ENCODE data around the gene PARD3B.

DNA sequence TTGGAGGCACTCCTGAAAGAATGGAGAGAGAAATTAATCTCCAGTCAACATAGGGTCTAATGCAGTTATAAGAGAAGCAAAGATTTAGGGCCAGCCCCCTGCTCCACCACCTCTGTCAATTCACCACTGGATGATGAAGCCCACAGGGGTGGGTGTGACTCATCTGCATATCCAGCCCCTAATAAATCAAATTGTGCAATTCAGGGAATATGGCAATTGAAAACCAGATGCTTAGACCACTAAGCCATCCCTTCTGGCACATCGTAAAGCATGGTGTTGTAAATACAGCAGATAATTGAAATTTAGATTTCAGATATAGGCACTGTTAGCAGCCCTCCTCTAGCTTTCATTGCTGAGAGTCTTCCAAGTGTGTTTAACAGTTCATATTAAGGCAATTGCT is 541.4 kb downstream of the PARD3B start:
- TF ChIP-seq, protein P1, sequence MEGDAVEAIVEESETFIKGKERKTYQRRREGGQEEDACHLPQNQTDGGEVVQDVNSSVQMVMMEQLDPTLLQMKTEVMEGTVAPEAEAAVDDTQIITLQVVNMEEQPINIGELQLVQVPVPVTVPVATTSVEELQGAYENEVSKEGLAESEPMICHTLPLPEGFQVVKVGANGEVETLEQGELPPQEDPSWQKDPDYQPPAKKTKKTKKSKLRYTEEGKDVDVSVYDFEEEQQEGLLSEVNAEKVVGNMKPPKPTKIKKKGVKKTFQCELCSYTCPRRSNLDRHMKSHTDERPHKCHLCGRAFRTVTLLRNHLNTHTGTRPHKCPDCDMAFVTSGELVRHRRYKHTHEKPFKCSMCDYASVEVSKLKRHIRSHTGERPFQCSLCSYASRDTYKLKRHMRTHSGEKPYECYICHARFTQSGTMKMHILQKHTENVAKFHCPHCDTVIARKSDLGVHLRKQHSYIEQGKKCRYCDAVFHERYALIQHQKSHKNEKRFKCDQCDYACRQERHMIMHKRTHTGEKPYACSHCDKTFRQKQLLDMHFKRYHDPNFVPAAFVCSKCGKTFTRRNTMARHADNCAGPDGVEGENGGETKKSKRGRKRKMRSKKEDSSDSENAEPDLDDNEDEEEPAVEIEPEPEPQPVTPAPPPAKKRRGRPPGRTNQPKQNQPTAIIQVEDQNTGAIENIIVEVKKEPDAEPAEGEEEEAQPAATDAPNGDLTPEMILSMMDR (IDR thresholded peaks at IDR 0.05): no peak
- TF ChIP-seq POLR2A (IDR thresholded peaks at IDR 0.05) (no peak), POLR2AphosphoS5 (IDR thresholded peaks at IDR 0.05) (no peak), EP300 (IDR thresholded peaks at IDR 0.05) (no peak)

Data from stomach (tissue), 4 donors.